C4-2B (cell line): ENCODE measurements around the gene DDC.

Experiments used
- H3K27ac ChIP-seq: fragments of 450-650 bp; 2 replicates; pipeline ENCODE4 v1.5.1; 2017
- CTCF ChIP-seq: fragments of 450-650 bp; conservative IDR thresholded peaks from 2 replicates; pipeline ENCODE4 v1.5.1; 2017; ENCODE audit warnings: mild to moderate bottlenecking
- ZFX ChIP-seq: fragments of 450-650 bp; IDR thresholded peaks from 2 replicates; pipeline ENCODE4 v1.6.1; 2017

The DDC gene

GRCh38 chr7:50567715-50568261 is 2.6 kb upstream of the DDC start:
- no peak overlapping the region for H3K27ac ChIP-seq
- no peak for TF ChIP-seq ZFX
- TF ChIP-seq CTCF = no peak

- no peak overlapping the region for H3K27ac ChIP-seq
- TF ChIP-seq CTCF (no peak), ZFX (no peak)
Observed at GRCh38 chr7:50565977-50566376, 772 bp upstream of the DDC start.

GRCh38 chr7:50565559-50565916 is 333 bp upstream of the DDC start:
- H3K27ac ChIP-seq = no peak overlapping the region

GRCh38 chr7:50564171-50564570 is 1.0 kb downstream of the DDC start:
- TF ChIP-seq ZFX = no peak
- no peak for TF ChIP-seq CTCF
- no peak overlapping the region for H3K27ac ChIP-seq

More at GRCh38 chr7:50565559-50565916, 333 bp upstream of the DDC start:
- TF ChIP-seq CTCF (no peak), ZFX (no peak)

GRCh38 chr7:50562136-50562535 is 3.1 kb downstream of the DDC start:
- no peak overlapping the region for H3K27ac ChIP-seq
- TF ChIP-seq CTCF (no peak), ZFX (no peak)

GRCh38 chr7:50560865-50561351 is 4.3 kb downstream of the DDC start:
- no peak for TF ChIP-seq CTCF
- TF ChIP-seq ZFX = no peak
- no peak overlapping the region for H3K27ac ChIP-seq

GRCh38 chr7:50559881-50560280 is 5.3 kb downstream of the DDC start:
- no peak overlapping the region for H3K27ac ChIP-seq

More at GRCh38 chr7:50559881-50560280, 5.3 kb downstream of the DDC start:
- TF ChIP-seq ZFX = no peak
- TF ChIP-seq CTCF = no peak
